Upper lobe of right lung (tissue), 1 donor: ENCODE measurements around the gene SPATA33. TPM values are rescaled to one million over a fixed set of nuclear protein-coding genes. Genes with fewer than 3 reads are reported as not detected.

Experiments used
- ATAC-seq: fragments of 200-7000 bp; cut with Tn5 transposase; one replicate; pipeline ENCODE4 v1.9.1; 2020; ENCODE audit warnings: mild to moderate bottlenecking, moderate library complexity
- DNase-seq: peaks from one replicate; pipeline ENCODE4 v3.0.0-alpha.2; 2020
- H3K27ac ChIP-seq: fragments of 200-600 bp; one replicate; pipeline ENCODE4 v1.8.0; 2022
- H3K27me3 ChIP-seq: fragments of 200-600 bp; one replicate; pipeline ENCODE4 v1.8.0; 2022; ENCODE audit warnings: mild to moderate bottlenecking
- H3K36me3 ChIP-seq: fragments of 200-600 bp; one replicate; pipeline ENCODE4 v1.8.0; 2022
- H3K4me1 ChIP-seq: fragments of 200-600 bp; one replicate; pipeline ENCODE4 v1.8.0; 2022
- H3K4me3 ChIP-seq: fragments of 200-600 bp; one replicate; pipeline ENCODE4 v1.8.0; 2022; ENCODE audit warnings: mild to moderate bottlenecking
- H3K9me3 ChIP-seq: fragments of 200-600 bp; one replicate; pipeline ENCODE4 v1.8.0; 2022
- intact Hi-C: fragments of 100-400 bp; cut with DNase I; formaldehyde crosslinking; loops from one replicate; pipeline ENCODE4 v1.11.0; 2022
- total RNA-seq: library from RNA; stranded (reverse); fragmentation: NEBNext Ultra II Directional; extraction: Animal tissue kit (Norgen Biotek cat#: 25700); gene quantifications from one replicate; pipeline ENCODE4 v1.2.1, GENCODE V29; 2021
- TF ChIP-seq, protein P1 (sequence below): fragments of 200-600 bp; IDR thresholded peaks from one replicate; pipeline ENCODE4 v1.8.0; 2022; ENCODE audit warnings: antibody characterized with exemption
- donor health status: DM: no; HTN: yes; CAD: no; lungs with severe emphysema.

Gene SPATA33
- total RNA-seq, 1 donor from 2014 or later: 8.1 TPM

DNA sequence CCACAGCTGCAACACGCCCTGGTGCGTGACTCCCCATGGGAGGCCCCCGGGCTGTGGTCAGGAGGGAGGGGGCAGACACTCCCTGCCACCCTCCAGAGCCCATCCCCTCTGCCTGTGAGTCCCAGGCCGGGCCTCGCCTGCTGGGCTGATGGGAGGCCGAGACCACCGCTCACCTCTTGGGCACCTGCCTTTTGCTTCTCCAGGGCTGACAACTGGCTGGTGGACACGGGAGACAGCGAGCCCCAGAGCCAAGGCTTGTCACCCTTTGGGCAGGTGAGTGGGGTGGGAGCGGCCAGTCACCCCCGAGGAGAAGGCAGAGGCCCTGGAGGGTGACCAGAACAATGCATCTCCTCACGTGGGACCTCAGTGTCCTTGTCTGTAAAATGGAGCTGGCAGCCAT, 21.0 kb upstream of the SPATA33 start:
- Histone ChIP-seq H3K9me3 (no peaks in the 10 kb centered on the region), H3K27ac (no peak overlapping the region), H3K4me1 (peaks cover 6% of the 10 kb centered on the region), H3K27me3 (no peaks in the 10 kb centered on the region), H3K36me3 (no peaks in the 10 kb centered on the region), H3K4me3 (no peak overlapping the region)
- ATAC-seq (no peak), DNase-seq (no peak)
- TF ChIP-seq, protein P1, sequence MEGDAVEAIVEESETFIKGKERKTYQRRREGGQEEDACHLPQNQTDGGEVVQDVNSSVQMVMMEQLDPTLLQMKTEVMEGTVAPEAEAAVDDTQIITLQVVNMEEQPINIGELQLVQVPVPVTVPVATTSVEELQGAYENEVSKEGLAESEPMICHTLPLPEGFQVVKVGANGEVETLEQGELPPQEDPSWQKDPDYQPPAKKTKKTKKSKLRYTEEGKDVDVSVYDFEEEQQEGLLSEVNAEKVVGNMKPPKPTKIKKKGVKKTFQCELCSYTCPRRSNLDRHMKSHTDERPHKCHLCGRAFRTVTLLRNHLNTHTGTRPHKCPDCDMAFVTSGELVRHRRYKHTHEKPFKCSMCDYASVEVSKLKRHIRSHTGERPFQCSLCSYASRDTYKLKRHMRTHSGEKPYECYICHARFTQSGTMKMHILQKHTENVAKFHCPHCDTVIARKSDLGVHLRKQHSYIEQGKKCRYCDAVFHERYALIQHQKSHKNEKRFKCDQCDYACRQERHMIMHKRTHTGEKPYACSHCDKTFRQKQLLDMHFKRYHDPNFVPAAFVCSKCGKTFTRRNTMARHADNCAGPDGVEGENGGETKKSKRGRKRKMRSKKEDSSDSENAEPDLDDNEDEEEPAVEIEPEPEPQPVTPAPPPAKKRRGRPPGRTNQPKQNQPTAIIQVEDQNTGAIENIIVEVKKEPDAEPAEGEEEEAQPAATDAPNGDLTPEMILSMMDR: no peak
- intact Hi-C loops: no loop called here

DNA sequence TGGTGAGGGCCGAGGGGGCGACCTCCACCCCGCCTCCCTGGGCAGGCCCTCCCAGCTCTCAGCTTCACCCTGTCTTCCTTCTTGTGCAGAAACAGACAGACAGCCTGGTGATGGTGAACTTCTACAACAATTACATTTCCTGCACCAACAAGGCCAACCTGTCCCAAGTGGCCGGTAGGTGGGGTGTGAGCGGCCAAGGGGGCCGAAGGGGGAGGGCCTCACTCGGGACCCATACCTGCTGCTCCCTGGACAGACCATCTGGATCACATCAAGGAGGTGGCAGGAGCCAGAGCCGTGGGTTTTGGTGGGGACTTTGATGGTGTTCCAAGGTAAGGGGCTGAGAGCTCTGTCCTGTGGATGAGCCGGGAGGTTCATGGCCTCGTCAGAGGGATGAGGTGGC, 20.3 kb upstream of the SPATA33 start:
- Histone ChIP-seq H3K4me1 (peaks cover 6% of the 10 kb centered on the region), H3K27ac (no peak overlapping the region), H3K9me3 (no peaks in the 10 kb centered on the region), H3K36me3 (no peaks in the 10 kb centered on the region), H3K4me3 (no peak overlapping the region), H3K27me3 (no peaks in the 10 kb centered on the region)
- DNase-seq (no peak), ATAC-seq (no peak)
- TF ChIP-seq, protein P1: no peak
- intact Hi-C loops: no loop called here

DNA sequence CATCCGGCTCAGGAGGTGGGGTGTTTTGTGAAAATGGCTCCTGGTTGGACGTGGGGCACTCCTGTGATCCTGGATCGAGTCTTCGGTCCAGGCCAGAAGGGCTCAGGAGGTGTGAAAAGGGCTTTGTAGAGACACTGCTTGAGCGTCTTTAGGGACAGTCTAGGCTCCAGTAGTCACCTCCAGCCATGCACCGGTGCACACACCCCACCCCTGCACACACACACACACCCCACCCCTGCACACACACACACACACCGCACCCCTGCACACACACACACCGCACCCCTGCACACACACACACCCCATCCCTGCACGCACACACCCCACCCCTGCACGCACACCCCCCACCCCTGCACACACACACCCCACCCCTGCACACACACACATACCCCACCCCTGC, 19.2 kb upstream of the SPATA33 start:
- DNase-seq (no peak), ATAC-seq (no peak)
- H3K27ac ChIP-seq: no peak overlapping the region
- H3K4me3 ChIP-seq: no peak overlapping the region
- no peaks in the 10 kb centered on the region for H3K36me3 ChIP-seq
- intact Hi-C loops: no loop called here
- TF ChIP-seq, protein P1: no peak
- no peaks in the 10 kb centered on the region for H3K27me3 ChIP-seq
- peaks cover 6% of the 10 kb centered on the region for H3K4me1 ChIP-seq
- H3K9me3 ChIP-seq: no peaks in the 10 kb centered on the region

DNA sequence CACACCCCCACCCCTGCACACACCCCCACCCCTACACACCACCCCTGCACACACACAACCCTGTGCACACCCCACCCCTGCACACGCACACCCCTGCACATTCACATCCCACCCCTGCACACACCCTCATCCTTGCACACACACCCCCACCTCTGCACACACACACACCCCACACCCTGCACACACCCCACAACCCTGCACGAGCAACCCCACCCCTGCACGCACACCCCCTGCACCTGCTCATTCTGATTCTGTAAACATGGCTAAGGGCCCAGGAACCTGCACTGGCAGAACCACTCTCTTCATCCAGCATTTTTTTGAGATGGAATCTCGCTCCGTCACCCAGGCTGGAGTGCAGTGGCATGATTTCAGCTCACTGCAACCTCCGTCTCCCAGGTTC, 18.3 kb upstream of the SPATA33 start:
- H3K27ac ChIP-seq: no peak overlapping the region
- no peaks in the 10 kb centered on the region for H3K27me3 ChIP-seq
- H3K9me3 ChIP-seq: no peaks in the 10 kb centered on the region
- TF ChIP-seq, protein P1: no peak
- intact Hi-C loops: no loop called here
- ATAC-seq (peak; percentile 3), DNase-seq (no peak)
- peaks cover 6% of the 10 kb centered on the region for H3K4me1 ChIP-seq
- no peak overlapping the region for H3K4me3 ChIP-seq
- no peaks in the 10 kb centered on the region for H3K36me3 ChIP-seq

DNA sequence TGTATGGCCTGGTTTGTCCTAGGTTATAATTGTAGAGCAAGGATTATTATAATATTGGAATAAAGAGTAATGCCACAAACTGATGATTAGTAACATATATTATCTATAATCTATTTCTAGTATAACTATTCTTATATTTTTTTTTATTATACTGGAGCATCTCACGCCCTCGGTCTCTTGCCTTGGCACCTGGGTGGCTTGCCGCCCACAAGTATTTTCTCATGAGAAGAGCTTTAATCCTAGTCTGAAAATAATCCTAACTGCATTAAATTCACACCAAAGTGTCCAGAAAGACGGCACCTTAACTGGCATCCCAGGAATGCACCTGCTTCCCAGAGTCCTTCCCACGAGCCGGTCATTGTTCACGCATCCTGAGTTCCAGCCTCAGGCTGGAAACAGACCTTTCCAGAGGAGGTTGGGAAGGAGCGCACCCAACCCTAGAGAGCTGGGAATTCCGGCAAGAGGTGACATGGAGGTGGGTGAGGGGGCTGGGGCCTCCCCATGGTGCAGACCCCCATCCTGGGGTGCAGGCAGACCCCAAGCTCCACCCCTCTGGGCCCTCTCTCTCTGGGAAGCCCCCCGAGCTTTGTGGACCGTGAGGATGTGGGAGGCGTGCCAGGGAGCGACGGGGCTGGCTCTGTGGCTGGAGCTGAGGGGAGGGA, 16.0 kb upstream of the SPATA33 start:
- Histone ChIP-seq H3K9me3 (no peaks in the 10 kb centered on the region), H3K36me3 (peaks cover 19% of the 10 kb centered on the region), H3K4me1 (peaks cover 6% of the 10 kb centered on the region), H3K27ac (no peak overlapping the region), H3K27me3 (no peaks in the 10 kb centered on the region), H3K4me3 (peak overlapping the region; percentile 44)
- intact Hi-C loops: no loop called here
- DNase-seq (no peak), ATAC-seq (no peak)
- TF ChIP-seq, protein P1: no peak

DNA sequence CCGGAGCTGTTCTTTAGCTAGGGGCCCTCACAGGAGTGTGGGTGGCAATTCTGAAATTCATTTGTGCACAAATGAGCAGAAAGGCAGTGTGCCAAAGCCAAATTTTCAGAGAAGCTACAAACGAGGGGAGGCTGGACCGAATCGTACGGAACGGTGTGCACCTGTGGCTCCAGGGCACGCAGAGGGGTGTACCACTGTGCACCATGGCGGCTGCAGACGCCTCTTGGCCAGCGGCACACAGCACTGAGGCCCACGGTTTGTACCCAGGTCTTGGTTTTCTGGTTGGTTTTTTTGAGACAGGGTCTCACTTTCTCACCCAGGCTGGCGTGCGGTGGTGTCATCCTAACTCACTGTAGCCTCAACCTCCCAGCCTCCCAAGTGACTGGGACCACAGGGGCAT, 15.1 kb upstream of the SPATA33 start:
- intact Hi-C loops: no loop called here
- peaks cover 6% of the 10 kb centered on the region for H3K4me1 ChIP-seq
- DNase-seq: no peak

More for the DNA sequence above, 15.1 kb upstream of the SPATA33 start:
- ATAC-seq: no peak
- Histone ChIP-seq H3K27me3 (no peaks in the 10 kb centered on the region), H3K4me3 (no peak overlapping the region), H3K9me3 (no peaks in the 10 kb centered on the region), H3K36me3 (peaks cover 27% of the 10 kb centered on the region), H3K27ac (no peak overlapping the region)
- TF ChIP-seq, protein P1: no peak
